HFF-Myc (cell line): ENCODE data around the gene ABO.
"Not testable (repeated sequence)": the region's sequence is repeated elsewhere in the genome, so short reads cannot be mapped to it uniquely, and the experiment has no call there.

Source experiments
- DNase-seq: peaks from one replicate; pipeline ENCODE4 v3.0.0-alpha.2; 2011; ENCODE audit warnings: low read depth; ENCODE audit errors: extremely low read depth
- H3K4me3 ChIP-seq: replicated peaks from 2 replicates; pipeline ENCODE4 v1.5.1; 2011; ENCODE audit warnings: low read depth, mild to moderate bottlenecking, control low read depth, low read length
- TF ChIP-seq, protein P1 (sequence below): IDR thresholded peaks from 2 replicates; pipeline ENCODE4 v1.5.1; 2012; ENCODE audit warnings: mild to moderate bottlenecking, low read depth, low read length, control low read depth; ENCODE audit errors: missing control alignments

The ABO gene

DNA sequence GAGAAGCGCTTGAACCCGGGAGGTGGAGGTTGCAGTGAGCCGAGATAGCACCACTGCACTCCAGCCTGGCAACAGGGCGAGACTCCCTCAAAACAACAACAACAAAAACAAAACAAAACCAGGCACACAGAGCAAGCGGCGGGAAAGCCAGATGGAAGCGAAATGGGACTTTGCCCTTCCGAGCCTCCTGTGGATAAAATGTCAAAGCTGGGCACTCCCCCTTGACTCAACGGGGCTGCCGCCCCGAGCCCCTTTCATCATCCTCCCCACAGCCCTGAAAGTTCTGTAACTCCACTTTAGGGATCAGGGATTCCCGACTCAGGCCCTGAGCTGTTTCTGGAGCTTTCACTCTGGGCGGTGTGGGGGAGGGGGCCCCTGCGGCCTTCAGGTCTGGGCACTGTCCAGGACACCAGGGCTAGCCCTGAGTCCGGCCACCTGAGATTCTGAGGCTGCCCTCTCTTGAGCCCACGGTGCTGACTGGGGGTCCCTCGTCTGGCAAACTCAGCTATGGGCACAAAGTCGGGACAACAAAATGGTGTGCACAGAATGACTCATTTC, 35.4 kb downstream of the ABO start:
- TF ChIP-seq, protein P1, sequence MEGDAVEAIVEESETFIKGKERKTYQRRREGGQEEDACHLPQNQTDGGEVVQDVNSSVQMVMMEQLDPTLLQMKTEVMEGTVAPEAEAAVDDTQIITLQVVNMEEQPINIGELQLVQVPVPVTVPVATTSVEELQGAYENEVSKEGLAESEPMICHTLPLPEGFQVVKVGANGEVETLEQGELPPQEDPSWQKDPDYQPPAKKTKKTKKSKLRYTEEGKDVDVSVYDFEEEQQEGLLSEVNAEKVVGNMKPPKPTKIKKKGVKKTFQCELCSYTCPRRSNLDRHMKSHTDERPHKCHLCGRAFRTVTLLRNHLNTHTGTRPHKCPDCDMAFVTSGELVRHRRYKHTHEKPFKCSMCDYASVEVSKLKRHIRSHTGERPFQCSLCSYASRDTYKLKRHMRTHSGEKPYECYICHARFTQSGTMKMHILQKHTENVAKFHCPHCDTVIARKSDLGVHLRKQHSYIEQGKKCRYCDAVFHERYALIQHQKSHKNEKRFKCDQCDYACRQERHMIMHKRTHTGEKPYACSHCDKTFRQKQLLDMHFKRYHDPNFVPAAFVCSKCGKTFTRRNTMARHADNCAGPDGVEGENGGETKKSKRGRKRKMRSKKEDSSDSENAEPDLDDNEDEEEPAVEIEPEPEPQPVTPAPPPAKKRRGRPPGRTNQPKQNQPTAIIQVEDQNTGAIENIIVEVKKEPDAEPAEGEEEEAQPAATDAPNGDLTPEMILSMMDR: no peak
- no peak for DNase-seq
- no peak overlapping the region for H3K4me3 ChIP-seq

DNA sequence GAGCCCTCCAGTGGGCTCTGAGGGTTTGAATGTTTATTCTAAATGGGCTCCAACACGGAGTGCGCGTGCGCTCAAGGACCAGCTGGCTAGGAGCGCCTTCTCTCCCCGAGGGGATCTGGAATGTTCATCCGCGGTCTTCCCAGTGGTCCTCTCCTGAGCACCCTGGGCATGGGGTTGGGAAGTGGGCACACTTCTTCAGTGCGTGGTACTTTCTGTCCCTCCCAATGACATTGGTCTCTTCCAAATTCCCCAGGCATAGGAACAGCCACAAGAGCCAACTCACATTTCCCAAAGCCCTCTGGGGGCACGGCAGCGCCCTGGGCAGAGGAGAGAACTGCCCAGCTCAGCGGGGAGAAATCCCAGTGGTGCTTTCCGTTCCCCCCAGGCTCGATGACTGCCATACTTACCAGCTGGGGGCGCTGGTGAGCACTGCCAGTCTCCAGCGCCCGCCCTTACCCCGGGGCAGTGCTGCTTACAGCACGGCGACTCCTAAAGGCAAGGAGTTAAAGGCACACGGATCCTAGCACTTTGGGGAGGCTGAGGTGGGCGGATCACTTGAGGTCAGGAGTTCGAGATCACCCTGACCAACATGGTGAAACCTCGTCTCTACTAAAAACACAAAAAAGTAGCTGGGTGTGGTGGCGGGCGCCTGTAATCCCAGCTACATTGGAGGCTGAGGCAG, 36.0 kb downstream of the ABO start:
- DNase-seq: no peak
- TF ChIP-seq, protein P1: peak; percentile 74
- H3K4me3 ChIP-seq: no peak overlapping the region

DNA sequence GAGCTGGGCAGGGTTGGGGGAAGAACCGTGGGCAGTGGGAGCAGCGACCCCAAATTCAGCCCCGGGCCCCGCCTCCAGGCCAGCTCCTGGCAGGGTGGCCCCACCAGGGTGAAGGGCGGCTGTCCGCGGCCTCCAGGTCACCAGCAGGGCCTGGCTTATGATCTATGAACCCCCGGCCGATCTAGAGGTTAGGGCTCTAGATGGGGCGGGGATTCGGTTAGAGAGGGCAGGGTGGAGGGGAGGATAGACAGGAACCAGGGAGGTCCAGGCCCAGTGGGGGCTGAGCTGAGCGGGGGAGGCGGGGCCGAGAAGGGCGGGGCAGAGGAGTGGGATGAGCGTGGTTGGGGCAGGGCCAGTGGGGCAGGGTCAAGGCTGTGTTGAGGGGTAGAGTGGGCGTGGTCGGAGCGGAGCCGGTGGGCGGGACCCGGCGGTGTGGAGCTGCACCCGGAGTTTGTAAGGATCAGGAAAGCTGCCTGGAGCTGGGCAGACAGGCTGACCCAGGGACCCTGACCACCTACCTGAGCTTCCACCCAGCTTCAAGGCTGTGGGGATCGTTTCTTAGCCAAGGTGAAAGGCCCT, 36.6 kb downstream of the ABO start:
- TF ChIP-seq, protein P1: no peak
- DNase-seq: no peak
- no peak overlapping the region for H3K4me3 ChIP-seq

DNA sequence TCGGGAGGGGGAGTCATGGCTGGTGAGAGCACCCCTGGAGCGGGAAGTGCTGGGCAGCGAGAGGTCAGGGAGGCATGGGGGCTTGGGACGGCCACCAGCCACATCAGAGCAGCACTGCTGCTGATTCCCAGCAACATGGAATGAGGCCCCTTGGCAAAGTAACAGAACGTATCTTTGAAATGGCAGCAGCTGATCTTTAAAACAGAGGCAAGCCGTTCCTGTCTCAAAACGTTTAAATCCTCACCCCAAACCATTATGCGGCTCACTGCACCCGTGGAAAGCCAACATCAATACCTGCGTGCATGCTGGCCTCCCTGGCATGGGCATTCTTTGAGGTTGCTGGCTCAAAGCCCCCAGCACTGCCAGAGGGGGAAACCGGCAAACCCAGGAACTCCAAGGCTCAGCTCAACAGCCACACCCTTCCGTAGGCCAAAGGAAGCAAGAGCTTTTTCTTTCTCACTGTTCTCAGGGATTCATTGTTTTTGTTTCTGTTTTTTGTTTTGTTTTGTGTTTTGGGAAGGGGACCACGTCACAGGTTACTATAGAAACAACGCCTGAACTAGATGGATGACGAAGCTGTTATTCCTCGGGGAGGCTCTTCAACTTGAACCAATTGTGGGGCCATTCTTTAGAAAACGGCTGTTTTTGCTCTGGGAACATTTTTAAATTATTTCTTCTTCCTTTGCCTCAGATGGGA, 37.8 kb downstream of the ABO start:
- TF ChIP-seq, protein P1: no peak
- no peak for DNase-seq

DNA sequence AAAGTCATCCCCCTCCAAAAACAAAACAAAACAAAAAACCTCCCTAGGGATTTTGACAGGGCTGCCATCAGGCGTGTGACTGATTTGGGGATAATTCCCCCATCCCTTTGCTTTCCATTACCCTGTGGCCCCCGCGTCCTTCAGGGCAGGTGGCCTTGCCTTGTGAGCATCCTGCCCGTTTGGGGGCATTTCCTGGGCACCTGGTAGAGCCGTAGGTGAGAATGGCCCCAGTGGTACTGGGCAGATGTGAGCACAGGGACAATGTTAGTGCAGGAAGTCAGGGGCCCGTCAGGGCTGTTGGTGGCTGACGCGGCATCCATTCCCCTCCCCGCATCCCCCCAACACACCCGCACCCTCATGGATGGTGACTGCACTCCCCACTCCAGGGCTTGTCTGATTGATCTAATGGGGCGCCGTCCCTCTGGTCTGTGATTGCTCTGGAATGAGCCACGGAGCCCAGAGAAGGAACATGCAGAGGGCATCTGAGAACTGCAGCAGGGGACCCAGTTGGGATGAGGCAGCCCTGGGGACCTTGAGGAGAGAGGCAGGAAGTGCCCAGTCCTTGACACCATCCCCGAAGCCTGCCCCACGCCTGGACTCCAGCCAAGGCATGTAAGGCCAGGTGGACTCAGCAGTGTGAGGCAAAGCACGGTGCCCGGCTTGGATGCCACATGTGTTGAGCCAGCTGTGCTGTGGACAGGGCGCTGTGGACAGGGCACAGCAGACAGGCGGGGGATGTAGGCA, 38.5 kb downstream of the ABO start:
- not testable (repeated sequence) for H3K4me3 ChIP-seq, DNase-seq

More for the DNA sequence above, 37.8 kb downstream of the ABO start:
- no peak overlapping the region for H3K4me3 ChIP-seq

DNA sequence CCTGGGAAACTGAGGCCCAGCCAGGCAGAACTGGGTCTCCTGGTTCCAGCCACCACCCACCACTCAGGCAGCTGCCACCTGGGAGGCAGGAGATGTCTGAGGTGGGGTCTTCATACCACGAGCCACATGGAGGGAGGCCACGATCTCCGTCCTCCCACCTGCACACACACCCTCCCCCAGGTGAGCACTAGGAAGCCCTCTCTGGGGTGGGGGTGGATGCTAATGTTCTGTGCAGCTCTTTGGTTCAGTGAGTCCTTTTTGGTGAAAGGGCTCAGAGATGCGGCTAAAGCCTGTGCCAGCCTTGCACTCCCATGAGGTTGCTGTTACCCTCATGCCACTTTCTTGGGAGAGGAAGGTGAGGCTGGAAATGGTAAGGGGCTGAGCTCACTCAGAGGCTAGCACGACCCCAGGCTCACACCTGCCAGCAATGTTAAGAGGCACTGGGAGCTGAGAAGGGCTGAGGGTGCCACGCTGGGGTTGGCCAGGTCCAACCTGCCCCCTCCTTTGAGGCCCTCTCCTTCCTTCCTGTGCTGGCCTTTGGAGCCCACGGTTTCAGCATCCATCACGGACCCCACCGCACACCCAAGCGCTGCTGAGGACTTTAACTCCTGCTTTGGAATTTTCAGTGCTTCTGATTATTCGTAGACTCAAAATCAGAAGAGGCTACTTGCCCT, 39.3 kb downstream of the ABO start:
- H3K4me3 ChIP-seq: no peak overlapping the region
- TF ChIP-seq, protein P1: no peak

More for the DNA sequence above, 39.3 kb downstream of the ABO start:
- DNase-seq: no peak
